ENCODE results near the gene JPH4. TPM values are rescaled to one million over a fixed set of nuclear protein-coding genes. Genes with fewer than 3 reads are reported as not detected.

Gene JPH4
- polyA plus RNA-seq, 1 donor (not counting 4 experiments of a cell fraction or from before 2014, with no cell fraction given): 0.01 TPM

- H3K4me2 ChIP-seq (ENCODE audit: control insufficient read depth, extremely low read depth, insufficient read depth, low read depth, low read length): no peak overlapping the region
- H3K4me1 ChIP-seq (ENCODE audit: control insufficient read depth, extremely low read depth, insufficient read depth, low read length): peaks cover 26% of the 10 kb centered on the region
- H3K27ac ChIP-seq (ENCODE audit: control insufficient read depth, insufficient read depth, low read length): no peak overlapping the region
- H3K36me3 ChIP-seq (ENCODE audit: control insufficient read depth in 2 of 2, extremely low read depth in 1 of 2, insufficient read depth in 2 of 2, low read length in 2 of 2): peaks cover 3 to 5% of the 10 kb centered on the region in 2 experiments
- H3K9me1 ChIP-seq (ENCODE audit: control insufficient read depth, extremely low read depth, insufficient read depth, low read length): no peaks in the 10 kb centered on the region
- H3K79me2 ChIP-seq (ENCODE audit: control insufficient read depth, insufficient read depth, low read length): peaks cover 12% of the 10 kb centered on the region
- no peak for DNase-seq (ENCODE audit: low read depth, low spot score)
- FAIRE-seq: no peak
- H3K4me3 ChIP-seq (ENCODE audit: control insufficient read depth in 2 of 3, extremely low read depth in 1 of 3, insufficient read depth in 2 of 3, low read depth in 1 of 3, low read length in 3 of 3): no peak overlapping the region
- H4K20me1 ChIP-seq (ENCODE audit: control insufficient read depth, extremely low read depth, insufficient read depth, low read length): no peaks in the 10 kb centered on the region
- peaks cover 11% of the 10 kb centered on the region for H3K27me3 ChIP-seq (ENCODE audit: control insufficient read depth, extremely low read depth, insufficient read depth, low read length)
- TF ChIP-seq EZH2 (IDR thresholded peaks at IDR 0.05; ENCODE audit: low read length) (no peak), CTCF (optimal IDR thresholded peaks at IDR 0.05 in 1 of 3, IDR thresholded peaks at IDR 0.05 in 1 of 3, conservative IDR thresholded peaks at IDR 0.05 in 1 of 3; ENCODE audit: extremely low read depth in 1 of 3, insufficient read depth in 2 of 3, low read length in 3 of 3) (no peak)
- dilution Hi-C loops (cut with MboI; ENCODE audit: extremely low pct_ligation_motif_present, low sequenced_read_pairs): no loop called here
- H2AFZ ChIP-seq (ENCODE audit: control insufficient read depth, low read length): no peak overlapping the region
- no peak overlapping the region for H3K9ac ChIP-seq (ENCODE audit: control insufficient read depth, extremely low read depth, insufficient read depth, low read length)
- H3K9me3 ChIP-seq (ENCODE audit: control insufficient read depth, low read depth, low read length): no peaks in the 10 kb centered on the region
These were observed 7.6 kb downstream of the JPH4 start for GRCh38 chr14:23570806-23571483.

DNA sequence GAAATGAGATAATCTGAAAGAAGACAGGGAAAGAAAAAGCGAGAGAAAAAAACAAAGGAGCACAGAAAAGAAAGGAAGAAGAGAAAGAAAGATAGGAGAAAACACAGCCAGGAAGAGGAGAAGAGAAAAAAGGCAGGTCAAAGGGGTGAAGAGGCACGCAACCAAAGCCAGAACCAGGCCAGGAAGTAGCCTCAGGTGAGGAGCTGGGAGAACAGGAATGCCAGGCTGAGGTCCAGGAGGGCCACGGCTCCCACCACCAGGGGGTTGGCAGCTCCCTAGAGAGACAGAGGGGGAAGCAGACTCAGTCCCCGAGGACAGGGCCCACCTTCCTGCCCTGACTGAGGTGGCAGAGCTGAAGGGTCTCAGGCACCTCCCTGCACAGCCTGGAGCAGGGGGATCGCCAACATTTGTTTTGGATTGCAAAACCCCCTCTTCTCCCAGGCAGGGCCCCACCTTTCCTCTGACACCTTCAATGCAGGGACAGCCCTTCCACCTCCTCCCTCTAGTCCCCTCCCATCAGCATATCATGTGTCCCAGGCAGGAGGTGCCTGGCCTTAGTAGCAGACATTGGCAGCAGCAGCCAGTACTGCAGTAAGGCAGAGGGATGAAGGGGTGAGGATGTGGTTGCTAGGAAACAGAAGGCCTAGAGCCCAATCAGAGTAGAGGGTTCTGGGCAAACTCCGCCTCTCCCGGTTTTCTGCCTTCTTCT lies 9.0 kb downstream of the JPH4 start:
- Histone ChIP-seq H4K20me1 (ENCODE audit: control insufficient read depth, extremely low read depth, insufficient read depth, low read length) (no peaks in the 10 kb centered on the region), H3K36me3 (ENCODE audit: control insufficient read depth in 2 of 2, extremely low read depth in 1 of 2, insufficient read depth in 2 of 2, low read length in 2 of 2) (peaks cover 12 to 15% of the 10 kb centered on the region in 2 experiments), H3K27me3 (ENCODE audit: control insufficient read depth, extremely low read depth, insufficient read depth, low read length) (no peaks in the 10 kb centered on the region), H3K4me1 (ENCODE audit: control insufficient read depth, extremely low read depth, insufficient read depth, low read length) (peaks cover 26% of the 10 kb centered on the region), H3K9me3 (ENCODE audit: control insufficient read depth, low read depth, low read length) (no peaks in the 10 kb centered on the region), H2AFZ (ENCODE audit: control insufficient read depth, low read length) (peak overlapping the region; percentile 4), H3K9ac (ENCODE audit: control insufficient read depth, extremely low read depth, insufficient read depth, low read length) (no peak overlapping the region), H3K4me3 (ENCODE audit: control insufficient read depth in 2 of 3, extremely low read depth in 1 of 3, insufficient read depth in 2 of 3, low read depth in 1 of 3, low read length in 3 of 3) (no peak overlapping the region), H3K4me2 (ENCODE audit: control insufficient read depth, extremely low read depth, insufficient read depth, low read depth, low read length) (no peak overlapping the region), H3K79me2 (ENCODE audit: control insufficient read depth, insufficient read depth, low read length) (peaks cover 18% of the 10 kb centered on the region), H3K9me1 (ENCODE audit: control insufficient read depth, extremely low read depth, insufficient read depth, low read length) (no peaks in the 10 kb centered on the region), H3K27ac (ENCODE audit: control insufficient read depth, insufficient read depth, low read length) (no peak overlapping the region)
- dilution Hi-C loops (cut with MboI; ENCODE audit: extremely low pct_ligation_motif_present, low sequenced_read_pairs): no loop called here
- TF ChIP-seq EZH2 (IDR thresholded peaks at IDR 0.05; ENCODE audit: low read length) (no peak), CTCF (optimal IDR thresholded peaks at IDR 0.05 in 1 of 3, IDR thresholded peaks at IDR 0.05 in 1 of 3, conservative IDR thresholded peaks at IDR 0.05 in 1 of 3; ENCODE audit: extremely low read depth in 1 of 3, insufficient read depth in 2 of 3, low read length in 3 of 3) (no peak)
- FAIRE-seq (no peak), DNase-seq (ENCODE audit: low read depth, low spot score) (no peak)

All from keratinocyte (primary cell).